GM12878 (cell line): ENCODE measurements around the gene PLCB4. TPM values are rescaled to one million over a fixed set of nuclear protein-coding genes. Genes with fewer than 3 reads are reported as not detected.

Experiments used
- ATAC-seq: fragments of 200-7000 bp; cut with Tn5 transposase; 3 replicates; pipeline ENCODE4 v1.9.1; 2020; ENCODE audit warnings: mild to moderate bottlenecking, moderate library complexity
- BruUV-seq: library from RNA; stranded (reverse); fragments of 400-500 nt; replicated peaks from 2 replicates; lab custom pipeline; 2021; lab: Mats Ljungman, UMichigan
- CTCF ChIA-PET: fragments of 300-600 bp; sonication (Branson Sonifier 250); formaldehyde crosslinking; extraction: SDS; loops from one replicate; lab custom pipeline; 2021; ENCODE audit warnings: inconsistent platforms; lab: Yijun Ruan, JAX
- POLR2A ChIA-PET: fragments of 350-600 bp; formaldehyde crosslinking; extraction: SDS; loops from one replicate; lab custom pipeline; 2021; ENCODE audit warnings: inconsistent platforms; lab: Charles Lee
- RAD21 ChIA-PET: fragments of 300-600 bp; sonication (Branson Sonifier 250); formaldehyde crosslinking; loops from one replicate; lab custom pipeline; 2023; ENCODE audit warnings: antibody characterized with exemption; ENCODE audit not compliant: unreplicated experiment; lab: Charles Lee
- SMC1A ChIA-PET: fragments of 300-600 bp; sonication (Branson Sonifier 250); formaldehyde crosslinking; loops from one replicate; lab custom pipeline; 2023; ENCODE audit not compliant: unreplicated experiment, uncharacterized antibody; lab: Charles Lee
- DNase-seq: peaks from one replicate; pipeline ENCODE4 v3.0.0-alpha.2; 2011; ENCODE audit warnings: low read depth, low spot score
- FAIRE-seq: peaks from 3 replicates; lab custom pipeline; 2011; peaks lifted over from hg19 to GRCh38; lab: Jason Lieb, UNC
- H2AFZ ChIP-seq: 2 replicates; pipeline ENCODE4 v1.6.0; 2011; ENCODE audit warnings: low read depth, low read length, control low read depth; ENCODE audit not compliant: control insufficient read depth
- H3K27ac ChIP-seq: 2 replicates; pipeline ENCODE4 v1.5.1; 2011; ENCODE audit warnings: control low read depth; ENCODE audit not compliant: control insufficient read depth, insufficient read depth
- H3K27me3 ChIP-seq, 2 experiments: replicated peaks in 1 of 2; 2 replicates each; pipeline versions ENCODE4 v1.6.0 to v1.6.1; 2011; ENCODE audit warnings: low read length in 1 of 2; ENCODE audit not compliant: control insufficient read depth in 2 of 2, insufficient read depth in 2 of 2
- H3K36me3 ChIP-seq, 2 experiments: 2 replicates each; pipeline ENCODE4 v1.5.1; 2011; ENCODE audit warnings: low read length in 1 of 2; ENCODE audit not compliant: control insufficient read depth in 2 of 2, insufficient read depth in 2 of 2
- H3K4me1 ChIP-seq: 2 replicates; pipeline ENCODE4 v1.6.1; 2011; ENCODE audit warnings: mild to moderate bottlenecking, low read length, moderate library complexity, mixed read lengths; ENCODE audit not compliant: control insufficient read depth, insufficient read depth
- H3K4me2 ChIP-seq: 2 replicates; pipeline ENCODE4 v1.6.0; 2011; ENCODE audit warnings: control low read depth; ENCODE audit not compliant: control insufficient read depth, insufficient read depth
- H3K4me3 ChIP-seq: fragments of 200-600 bp; sonication (generic); 2 replicates; pipeline ENCODE4 v1.5.1; 2016
- H3K79me2 ChIP-seq: 2 replicates; pipeline ENCODE4 v1.6.0; 2011; ENCODE audit warnings: low read length; ENCODE audit not compliant: control insufficient read depth, insufficient read depth
- H3K9ac ChIP-seq: 2 replicates; pipeline ENCODE4 v1.8.0; 2011; ENCODE audit warnings: low read length, control low read depth, mixed read lengths; ENCODE audit not compliant: control insufficient read depth, insufficient read depth
- H3K9me3 ChIP-seq: replicated peaks from 3 replicates; pipeline ENCODE4 v1.5.1; 2011; ENCODE audit warnings: mild to moderate bottlenecking, low read length; ENCODE audit not compliant: control insufficient read depth, insufficient read depth
- H4K20me1 ChIP-seq: 2 replicates; pipeline ENCODE4 v1.6.0; 2011; ENCODE audit not compliant: control insufficient read depth, insufficient read depth
- ASH2L ChIP-seq: fragments of 300-600, 200-600 bp; sonication (generic); IDR thresholded peaks from 2 replicates; pipeline ENCODE4 v1.6.1; 2017; ENCODE audit warnings: low read depth, mild to moderate bottlenecking, borderline replicate concordance
- EP300 ChIP-seq, 2 experiments: fragments of 150-350 bp in 1 of 2; IDR thresholded peaks; 2 replicates each; pipeline ENCODE4 v1.6.1; 2011 to 2012; ENCODE audit warnings: low read depth in 2 of 2, low read length in 2 of 2, borderline replicate concordance in 1 of 2, improper control_type of control experiment in 1 of 2, inconsistent platforms in 1 of 2; ENCODE audit not compliant: control insufficient read depth in 1 of 2
- GABPA ChIP-seq: IDR thresholded peaks from 2 replicates; pipeline ENCODE4 v1.6.1; 2014; ENCODE audit warnings: antibody characterized with exemption, low read depth, mild to moderate bottlenecking, inconsistent platforms
- GATAD2B ChIP-seq: fragments of 450-650 bp; conservative IDR thresholded peaks from 2 replicates; pipeline ENCODE4 v1.6.1; 2017; ENCODE audit warnings: low read depth, mild to moderate bottlenecking, moderate library complexity
- HDAC2 ChIP-seq: fragments of 200-600 bp; sonication (generic); IDR thresholded peaks from 2 replicates; pipeline ENCODE4 v1.6.1; 2017
- HDGF ChIP-seq: fragments of 450-650 bp; IDR thresholded peaks from 2 replicates; pipeline ENCODE4 v1.6.1; 2016; ENCODE audit warnings: antibody characterized with exemption
- RAD51 ChIP-seq: fragments of 450-650 bp; IDR thresholded peaks from 2 replicates; pipeline ENCODE4 v1.6.1; 2016; ENCODE audit warnings: moderate library complexity, mild to moderate bottlenecking, inconsistent platforms
- SIX5 ChIP-seq: IDR thresholded peaks from 2 replicates; pipeline ENCODE4 v1.6.1; 2011; ENCODE audit warnings: mild to moderate bottlenecking, low read depth, low read length, moderate library complexity; ENCODE audit not compliant: severe bottlenecking
- SMC3 ChIP-seq: IDR thresholded peaks from 2 replicates; pipeline ENCODE4 v1.6.1; 2011; ENCODE audit warnings: low read length, improper control_type of control experiment, borderline replicate concordance
- SUZ12 ChIP-seq: fragments of 200-600 bp; sonication (generic); IDR thresholded peaks from one replicate; pipeline ENCODE4 v1.6.1; 2018; ENCODE audit warnings: antibody characterized with exemption, mild to moderate bottlenecking; ENCODE audit not compliant: unreplicated experiment
- TCF7 ChIP-seq: IDR thresholded peaks from 2 replicates; pipeline ENCODE4 v1.6.1; 2014; ENCODE audit warnings: antibody characterized with exemption, borderline replicate concordance
- WGBS: methylation state at CpG from one replicate; pipeline ENCODE4 v1.1.6; 2016; ENCODE audit warnings: low lambda C conversion rate; ENCODE audit not compliant: insufficient replicate concordance, insufficient coverage; ENCODE audit errors: missing lambda C conversion rate; 5-methylcytosine and 5-hydroxymethylcytosine counted together
- in situ Hi-C: fragments of 300-500 bp; cut with MboI; formaldehyde crosslinking; loops from 9 replicates; pipeline ENCODE4 v1.14.3; 2018; ENCODE audit warnings: mixed read lengths
- intact Hi-C: fragments of 100-400 bp; cut with micrococcal nuclease; formaldehyde crosslinking; loops from one replicate; pipeline ENCODE4 v1.14.2; 2022; ENCODE audit not compliant: unreplicated experiment
- polyA plus RNA-seq, 11 experiments: library from polyadenylated mRNA; depleted of rRNA in 4 of 11; unstranded in 6 of 11; stranded (reverse) in 5 of 11; fragments of >200 nt; fragmentation: Nextera tagmentation in 4 of 11; fragmentation: Illumina TruSeq in 1 of 11; extraction: Ambion mirVana in 4 of 11; extraction: Trizol in 1 of 11; gene quantifications; 1 replicate in 1 of 11; 2 replicates in 10 of 11; pipeline versions ENCODE4 v1.2.1 to v1.2.3, GENCODE V29; 2011 to 2016; ENCODE audit warnings: inconsistent platforms in 2 of 11, missing spikeins in 2 of 11, low read depth in 1 of 11
- total RNA-seq, 4 experiments: library from RNA; depleted of rRNA in 3 of 4; stranded (reverse); fragments of >200 nt in 3 of 4; fragmentation: Illumina TruSeq in 1 of 4; extraction: Trizol in 1 of 4; gene quantifications; 2 replicates each; pipeline versions ENCODE4 v1.2.1 to v1.2.3, GENCODE V29; 2013 to 2021
- TF ChIP-seq, protein P1 (sequence below): fragments of 450-650 bp; IDR thresholded peaks from 2 replicates; pipeline ENCODE4 v1.6.1; 2017; ENCODE audit warnings: antibody characterized with exemption, mild to moderate bottlenecking, moderate library complexity

Gene PLCB4
- total and polyA plus RNA-seq, 10 of the 15 experiments (the other 5 are each of a cell fraction or from before 2014, with no cell fraction given): not detected

DNA sequence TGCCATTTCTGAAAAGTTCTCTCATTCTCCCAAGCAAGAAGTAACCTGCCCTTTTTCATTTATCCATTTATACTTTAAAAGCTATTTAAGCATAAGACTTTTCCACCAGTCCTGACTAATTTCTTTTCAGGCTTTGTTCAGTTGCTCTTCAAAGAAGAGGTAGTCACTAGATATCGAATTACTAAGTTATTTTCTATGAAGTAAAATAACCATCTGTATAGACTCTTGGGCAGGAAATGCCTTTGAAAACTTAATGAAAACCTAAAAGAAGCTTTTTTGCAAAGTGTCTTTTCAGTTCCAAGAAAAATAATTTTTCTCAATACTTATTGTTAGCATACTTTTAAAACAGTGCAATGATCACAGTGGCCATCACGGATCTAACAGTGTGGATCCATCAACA, 414.2 kb downstream of the PLCB4 start:
- ATAC-seq (no peak), FAIRE-seq (no peak), DNase-seq (no peak)
- in situ Hi-C loops (no loop called here), intact Hi-C loops (no loop called here)
- Histone ChIP-seq H3K4me1 (peaks cover 14% of the 10 kb centered on the region), H3K27me3 (no peaks in the 10 kb centered on the region; a peak in 1 of 4 replicates), H3K4me2 (0 out of 2 replicates have a peak overlapping the region, but pooled peaks have one; percentile 43), H3K27ac (no peak overlapping the region), H3K79me2 (no peaks in the 10 kb centered on the region), H3K9ac (no peak overlapping the region), H3K36me3 (no peaks in the 10 kb centered on the region), H2AFZ (no peak overlapping the region), H3K4me3 (no peak overlapping the region), H3K9me3 (no peaks in the 10 kb centered on the region; the same call in 2 of the 3 replicates), H4K20me1 (no peaks in the 10 kb centered on the region)
- ChIA-PET POLR2A (no interaction called here), SMC1A (no interaction called here), CTCF (no interaction called here), RAD21 (no interaction called here)
- BruUV-seq: no TSS peak
- WGBS: 19% methylated on average over 2 of the region's 2 CpGs
- TF ChIP-seq SIX5 (no peak), HDAC2 (no peak), SUZ12 (no peak), RAD51 (no peak), GABPA (no peak), HDGF (no peak), EP300 (IDR thresholded peaks at IDR 0.05; ENCODE audit: borderline replicate concordance in 1 of 2, control insufficient read depth in 1 of 2, low read depth in 2 of 2, low read length in 2 of 2) (no peak), GATAD2B (no peak), TCF7 (no peak), SMC3 (no peak), ASH2L (no peak)
- TF ChIP-seq, protein P1, sequence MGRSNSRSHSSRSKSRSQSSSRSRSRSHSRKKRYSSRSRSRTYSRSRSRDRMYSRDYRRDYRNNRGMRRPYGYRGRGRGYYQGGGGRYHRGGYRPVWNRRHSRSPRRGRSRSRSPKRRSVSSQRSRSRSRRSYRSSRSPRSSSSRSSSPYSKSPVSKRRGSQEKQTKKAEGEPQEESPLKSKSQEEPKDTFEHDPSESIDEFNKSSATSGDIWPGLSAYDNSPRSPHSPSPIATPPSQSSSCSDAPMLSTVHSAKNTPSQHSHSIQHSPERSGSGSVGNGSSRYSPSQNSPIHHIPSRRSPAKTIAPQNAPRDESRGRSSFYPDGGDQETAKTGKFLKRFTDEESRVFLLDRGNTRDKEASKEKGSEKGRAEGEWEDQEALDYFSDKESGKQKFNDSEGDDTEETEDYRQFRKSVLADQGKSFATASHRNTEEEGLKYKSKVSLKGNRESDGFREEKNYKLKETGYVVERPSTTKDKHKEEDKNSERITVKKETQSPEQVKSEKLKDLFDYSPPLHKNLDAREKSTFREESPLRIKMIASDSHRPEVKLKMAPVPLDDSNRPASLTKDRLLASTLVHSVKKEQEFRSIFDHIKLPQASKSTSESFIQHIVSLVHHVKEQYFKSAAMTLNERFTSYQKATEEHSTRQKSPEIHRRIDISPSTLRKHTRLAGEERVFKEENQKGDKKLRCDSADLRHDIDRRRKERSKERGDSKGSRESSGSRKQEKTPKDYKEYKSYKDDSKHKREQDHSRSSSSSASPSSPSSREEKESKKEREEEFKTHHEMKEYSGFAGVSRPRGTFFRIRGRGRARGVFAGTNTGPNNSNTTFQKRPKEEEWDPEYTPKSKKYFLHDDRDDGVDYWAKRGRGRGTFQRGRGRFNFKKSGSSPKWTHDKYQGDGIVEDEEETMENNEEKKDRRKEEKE: no peak
